Measurements from ENCODE around the gene SPEN.

Gene SPEN

GRCh38 chr1:15959827-15960446 is 112.4 kb downstream of the SPEN start:
- Histone ChIP-seq H3K36me3 (ENCODE audit: control insufficient read depth, low read length) (peaks cover 4% of the 10 kb centered on the region), H3K4me1 (ENCODE audit: control insufficient read depth, low read length) (peaks cover 17% of the 10 kb centered on the region), H3K79me2 (ENCODE audit: control insufficient read depth, low read length) (peaks cover 57% of the 10 kb centered on the region), H3K4me2 (ENCODE audit: low read length) (no peak overlapping the region), H3K9me3 (ENCODE audit: control insufficient read depth, insufficient read depth, low read length) (no peaks in the 10 kb centered on the region), H4K20me1 (ENCODE audit: control insufficient read depth, insufficient read depth, low read depth, low read length) (0 out of 2 replicates have a peak, but pooled peaks cover 4% of the 10 kb centered on the region), H3K27ac (ENCODE audit: low read depth, low read length) (no peak overlapping the region), H3K27me3 (ENCODE audit: control insufficient read depth, low read length) (no peaks in the 10 kb centered on the region), H3K9me2 (replicated peaks; ENCODE audit: control insufficient read depth, low read length) (no peaks in the 10 kb centered on the region), H3K4me3 (ENCODE audit: low read length) (no peak overlapping the region), H3F3A (ENCODE audit: control insufficient read depth, insufficient read depth) (peaks cover 5% of the 10 kb centered on the region; the same call in 1 of the 2 replicates)
- no peak for TF ChIP-seq CTCF (IDR thresholded peaks at IDR 0.05; ENCODE audit: low read depth, low read length, poor library complexity, severe bottlenecking)

- Histone ChIP-seq H3K9me3 (ENCODE audit: control insufficient read depth, insufficient read depth, low read length) (no peaks in the 10 kb centered on the region), H4K20me1 (ENCODE audit: control insufficient read depth, insufficient read depth, low read depth, low read length) (0 out of 2 replicates have a peak, but pooled peaks cover 4% of the 10 kb centered on the region), H3K27ac (ENCODE audit: low read depth, low read length) (no peak overlapping the region), H3K36me3 (ENCODE audit: control insufficient read depth, low read length) (peaks cover 9% of the 10 kb centered on the region), H3K9me2 (replicated peaks; ENCODE audit: control insufficient read depth, low read length) (no peaks in the 10 kb centered on the region), H3K4me1 (ENCODE audit: control insufficient read depth, low read length) (peaks cover 25% of the 10 kb centered on the region), H3F3A (ENCODE audit: control insufficient read depth, insufficient read depth) (peaks cover 5% of the 10 kb centered on the region; the same call in 1 of the 2 replicates), H3K27me3 (ENCODE audit: control insufficient read depth, low read length) (no peaks in the 10 kb centered on the region), H3K4me3 (ENCODE audit: low read length) (no peak overlapping the region), H3K4me2 (ENCODE audit: low read length) (no peak overlapping the region), H3K79me2 (ENCODE audit: control insufficient read depth, low read length) (peaks cover 59% of the 10 kb centered on the region)
- no peak for TF ChIP-seq EZH2phosphoT487 (IDR thresholded peaks at IDR 0.05; ENCODE audit: borderline replicate concordance, low read length)
- no peak for TF ChIP-seq CTCF (IDR thresholded peaks at IDR 0.05; ENCODE audit: low read depth, low read length, poor library complexity, severe bottlenecking)
Observed at GRCh38 chr1:15960808-15961207, 113.3 kb downstream of the SPEN start.

GRCh38 chr1:15961492-15961891 is 114.0 kb downstream of the SPEN start:
- TF ChIP-seq CTCF (IDR thresholded peaks at IDR 0.05; ENCODE audit: low read depth, low read length, poor library complexity, severe bottlenecking) (no peak), EZH2phosphoT487 (IDR thresholded peaks at IDR 0.05; ENCODE audit: borderline replicate concordance, low read length) (no peak)
- Histone ChIP-seq H3K9me3 (ENCODE audit: control insufficient read depth, insufficient read depth, low read length) (no peaks in the 10 kb centered on the region), H3K36me3 (ENCODE audit: control insufficient read depth, low read length) (peaks cover 12% of the 10 kb centered on the region), H3K27me3 (ENCODE audit: control insufficient read depth, low read length) (no peaks in the 10 kb centered on the region), H3F3A (ENCODE audit: control insufficient read depth, insufficient read depth) (peaks cover 5% of the 10 kb centered on the region; the same call in 1 of the 2 replicates), H3K4me2 (ENCODE audit: low read length) (no peak overlapping the region), H3K4me1 (ENCODE audit: control insufficient read depth, low read length) (peaks cover 32% of the 10 kb centered on the region), H3K9me2 (replicated peaks; ENCODE audit: control insufficient read depth, low read length) (no peaks in the 10 kb centered on the region), H3K79me2 (ENCODE audit: control insufficient read depth, low read length) (peaks cover 60% of the 10 kb centered on the region), H4K20me1 (ENCODE audit: control insufficient read depth, insufficient read depth, low read depth, low read length) (0 out of 2 replicates have a peak, but pooled peaks cover 2% of the 10 kb centered on the region), H3K4me3 (ENCODE audit: low read length) (no peak overlapping the region), H3K27ac (ENCODE audit: low read depth, low read length) (no peak overlapping the region)

All from DOHH2 (cell line).